Aorta (tissue), 5 donors: ENCODE data around the gene TAOK3. TPM values are rescaled to one million over a fixed set of nuclear protein-coding genes. Genes with fewer than 3 reads are reported as not detected.

Experiments used
- ATAC-seq: fragments of 200-7000 bp; cut with Tn5 transposase; one replicate; pipeline ENCODE4 v1.9.1; 2022; ENCODE audit warnings: moderate library complexity; ENCODE audit not compliant: low FRiP score
- DNase-seq, 2 donors: peaks; one replicate each; pipeline ENCODE4 v3.0.0-alpha.2; 2020
- H3K27ac ChIP-seq, 2 donors: one replicate each; pipeline ENCODE4 v1.5.1; 2013; ENCODE audit warnings: low read length in 2 of 2, mild to moderate bottlenecking in 2 of 2, moderate library complexity in 2 of 2, control low read depth in 1 of 2, inconsistent platforms in 1 of 2, low read depth in 1 of 2
- H3K27me3 ChIP-seq, 2 donors: one replicate each; pipeline ENCODE4 v1.6.1; 2013; ENCODE audit warnings: control low read depth in 1 of 2, low read length in 1 of 2, mild to moderate bottlenecking in 1 of 2, moderate library complexity in 1 of 2; ENCODE audit not compliant: insufficient read depth in 2 of 2, control insufficient read depth in 1 of 2
- H3K36me3 ChIP-seq, 2 donors: one replicate each; pipeline ENCODE4 v1.6.1; 2013; ENCODE audit warnings: control low read depth in 1 of 2, low read length in 1 of 2, mild to moderate bottlenecking in 1 of 2; ENCODE audit not compliant: insufficient read depth in 2 of 2, control insufficient read depth in 1 of 2
- H3K4me1 ChIP-seq, 2 donors: one replicate each; pipeline ENCODE4 v1.6.1; 2013; ENCODE audit warnings: low read length in 2 of 2, control low read depth in 1 of 2, mild to moderate bottlenecking in 1 of 2, moderate library complexity in 1 of 2; ENCODE audit not compliant: insufficient read depth in 2 of 2, control insufficient read depth in 1 of 2
- H3K4me3 ChIP-seq, 2 donors: one replicate each; pipeline ENCODE4 v1.5.1; 2013; ENCODE audit warnings: low read length in 2 of 2, control low read depth in 1 of 2, mild to moderate bottlenecking in 1 of 2
- H3K9me3 ChIP-seq: one replicate; pipeline ENCODE4 v1.6.1; 2013; ENCODE audit warnings: mild to moderate bottlenecking, low read length; ENCODE audit not compliant: control insufficient read depth
- WGBS, 2 donors: extraction: QIAGEN DNeasy Blood & Tissue Kit; methylation state at CpG; one replicate each; pipeline ENCODE4 v1.1.7; 2013; 5-methylcytosine and 5-hydroxymethylcytosine counted together
- intact Hi-C, 2 donors: fragments of 100-400 bp; cut with DNase I; formaldehyde crosslinking; loops; one replicate each; pipeline versions ENCODE4 v1.14.2 to v1.15.0; 2022
- polyA plus RNA-seq, 2 donors: library from polyadenylated mRNA; stranded (reverse); fragments of 200-250 nt; gene quantifications; one replicate each; pipeline ENCODE4 v1.2.3, GENCODE V29; 2013
- total RNA-seq, 2 donors: library from RNA; stranded (reverse); fragmentation: NEBNext Ultra II Directional; extraction: Animal tissue kit (Norgen Biotek cat#: 25700); gene quantifications; one replicate each; pipeline ENCODE4 v1.2.1, GENCODE V29; 2021
- donor health status: healthy with polysubstance abuse.
- donor health status: Bipolar disorder and iron deficiency.
- donor health status: DM: no; HTN: no; CAD: no.
- donor health status: DM: no; HTN: no; CAD: no.
- donor health status: DM: yes; HTN: yes; CAD: no.

Gene TAOK3
- total and polyA plus RNA-seq, 4 donors, result 14.9 to 45.4 (median 31.0) TPM

DNA sequence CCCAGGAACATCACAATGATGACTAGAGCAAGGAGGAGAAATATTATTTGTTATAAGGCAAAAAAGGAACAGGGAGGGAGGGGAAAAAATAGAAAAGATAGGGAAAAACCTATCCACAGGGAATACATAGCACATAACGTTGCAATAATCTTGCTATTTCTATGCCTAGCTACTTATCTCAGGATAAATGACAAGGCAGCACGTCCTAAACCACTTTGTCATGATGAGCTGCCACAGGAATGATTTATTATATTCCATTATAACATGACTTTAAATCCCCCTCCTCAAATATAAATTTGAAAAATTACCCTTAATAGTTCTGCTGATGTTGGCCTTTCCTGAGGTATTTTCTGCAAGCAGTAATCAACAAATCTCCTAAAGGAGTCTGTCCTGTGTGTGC lies 160.1 kb downstream of the TAOK3 start:
- intact Hi-C loops, result no loop called here
- H3K4me1 ChIP-seq, result no peaks in the 10 kb centered on the region
- no peak overlapping the region for H3K4me3 ChIP-seq
- H3K27ac ChIP-seq, result no peak overlapping the region
- WGBS, 2 donors, result 87 to 91% methylated on average over 2 of the region's 2 CpGs
- no peaks in the 10 kb centered on the region for H3K9me3 ChIP-seq
- no peak for ATAC-seq
- no peaks in the 10 kb centered on the region for H3K27me3 ChIP-seq
- H3K36me3 ChIP-seq, result peaks cover 0 to 2% of the 10 kb centered on the region in 2 donors
- DNase-seq, result no peak

DNA sequence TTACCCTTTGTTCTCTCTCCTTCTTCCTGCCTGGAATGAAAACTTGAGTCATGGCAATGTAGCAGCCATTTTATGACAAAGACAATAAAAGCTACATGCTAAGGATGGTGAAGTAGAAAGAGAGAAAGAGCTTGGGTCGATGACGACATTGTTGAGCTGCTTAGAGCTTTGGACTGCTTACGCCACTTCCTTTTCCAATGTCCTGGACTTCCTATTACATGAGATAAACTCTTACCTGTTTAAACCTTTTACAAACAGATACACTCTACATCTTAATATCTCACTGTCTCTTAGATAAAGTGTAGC lies 166.6 kb downstream of the TAOK3 start:
- H3K36me3 ChIP-seq, result peaks cover 0 to 1% of the 10 kb centered on the region in 2 donors
- H3K27me3 ChIP-seq, result no peaks in the 10 kb centered on the region
- DNase-seq (no peak), ATAC-seq (no peak)
- no peaks in the 10 kb centered on the region for H3K9me3 ChIP-seq
- WGBS, 2 donors, result 89 to 93% methylated on average over 3 of the region's 3 CpGs
- intact Hi-C loops, result no loop called here
- no peak overlapping the region for H3K27ac ChIP-seq
- H3K4me3 ChIP-seq, result no peak overlapping the region
- H3K4me1 ChIP-seq, result no peaks in the 10 kb centered on the region

DNA sequence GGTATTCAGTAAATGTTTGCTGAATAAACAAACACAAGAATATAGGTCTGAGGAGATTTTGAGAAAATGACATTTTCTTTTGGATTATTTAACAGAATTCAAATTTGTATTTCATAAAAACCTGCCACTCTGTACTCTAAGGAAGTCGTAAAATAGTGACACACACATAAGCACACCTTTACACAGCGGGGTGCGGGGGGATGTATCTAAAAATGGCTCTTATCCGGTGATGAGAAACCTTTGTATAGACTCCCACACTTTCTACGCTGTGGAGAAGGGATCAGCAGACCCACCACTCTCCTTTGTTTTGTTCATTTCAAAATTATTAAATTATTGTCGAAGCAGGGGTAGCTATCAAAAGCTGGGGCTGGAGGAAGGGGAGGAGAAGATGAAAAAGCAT lies 178.7 kb downstream of the TAOK3 start:
- no peak overlapping the region for H3K27ac ChIP-seq
- 95 to 96% methylated on average over 6 of the region's 6 CpGs for WGBS, 2 donors
- H3K36me3 ChIP-seq, result peaks cover 0 to 2% of the 10 kb centered on the region in 2 donors
- H3K9me3 ChIP-seq, result no peaks in the 10 kb centered on the region
- no peaks in the 10 kb centered on the region for H3K27me3 ChIP-seq
- no peak for DNase-seq
- H3K4me3 ChIP-seq, result no peak overlapping the region
- no peaks in the 10 kb centered on the region for H3K4me1 ChIP-seq
- intact Hi-C loops, result no loop called here
- no peak for ATAC-seq

DNA sequence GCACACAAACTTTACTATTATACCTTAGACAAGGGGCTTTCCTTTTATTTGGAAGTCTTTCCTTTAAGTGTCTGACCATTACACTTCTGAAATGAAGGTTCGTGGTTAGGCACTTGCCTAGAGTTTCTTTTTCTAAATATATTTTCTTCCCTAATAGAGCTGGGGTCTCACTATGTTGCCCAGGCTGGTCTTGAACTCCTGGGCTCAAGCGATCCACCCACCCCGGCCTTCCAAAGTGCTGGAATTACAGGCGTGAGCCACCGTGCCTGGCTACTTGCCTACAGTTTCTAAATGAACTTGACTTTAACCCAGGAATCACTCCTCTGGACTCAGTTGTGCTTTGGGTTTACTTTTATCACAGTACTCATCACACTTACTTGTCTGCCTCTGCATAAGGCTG lies 179.2 kb downstream of the TAOK3 start:
- 76 to 77% methylated on average over 5 of the region's 5 CpGs for WGBS, 2 donors
- DNase-seq (no peak), ATAC-seq (no peak)
- Histone ChIP-seq H3K27ac (no peak overlapping the region), H3K27me3 (no peaks in the 10 kb centered on the region), H3K36me3 (no peaks in the 10 kb centered on the region), H3K4me1 (no peaks in the 10 kb centered on the region), H3K4me3 (no peak overlapping the region), H3K9me3 (no peaks in the 10 kb centered on the region)
- intact Hi-C loops, result no loop called here

DNA sequence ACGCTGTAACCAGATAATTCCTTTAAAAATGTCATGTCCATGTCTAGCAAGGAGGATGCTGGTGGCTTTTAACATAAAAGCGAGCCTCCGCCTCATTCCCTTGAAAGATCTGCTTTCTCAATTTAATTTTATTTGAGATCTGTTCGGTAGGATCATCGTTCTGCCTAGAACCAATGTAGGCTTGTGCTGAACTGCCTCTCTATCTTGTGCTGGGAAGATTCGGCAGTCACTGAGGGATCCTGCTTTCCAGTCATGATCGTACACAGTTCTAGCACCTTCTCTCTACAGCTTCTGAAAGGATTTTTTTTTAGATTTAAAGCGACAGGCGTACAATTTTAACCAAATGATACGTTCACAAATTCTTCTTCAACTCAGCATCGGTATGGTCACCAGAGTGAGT lies 182.4 kb downstream of the TAOK3 start:
- peak; percentile 66 for ATAC-seq
- Histone ChIP-seq H3K9me3 (no peaks in the 10 kb centered on the region), H3K36me3 (no peaks in the 10 kb centered on the region), H3K27me3 (no peaks in the 10 kb centered on the region), H3K4me1 (peaks cover 0 to 3% of the 10 kb centered on the region in 2 donors), H3K27ac (peak overlapping the region; percentile 57 to 88), H3K4me3 (peak overlapping the region; percentile 39 to 98)
- DNase-seq, result no peak
- 5 to 6% methylated on average over 11 of the region's 11 CpGs for WGBS, 2 donors
- intact Hi-C loops, result no loop called here

DNA sequence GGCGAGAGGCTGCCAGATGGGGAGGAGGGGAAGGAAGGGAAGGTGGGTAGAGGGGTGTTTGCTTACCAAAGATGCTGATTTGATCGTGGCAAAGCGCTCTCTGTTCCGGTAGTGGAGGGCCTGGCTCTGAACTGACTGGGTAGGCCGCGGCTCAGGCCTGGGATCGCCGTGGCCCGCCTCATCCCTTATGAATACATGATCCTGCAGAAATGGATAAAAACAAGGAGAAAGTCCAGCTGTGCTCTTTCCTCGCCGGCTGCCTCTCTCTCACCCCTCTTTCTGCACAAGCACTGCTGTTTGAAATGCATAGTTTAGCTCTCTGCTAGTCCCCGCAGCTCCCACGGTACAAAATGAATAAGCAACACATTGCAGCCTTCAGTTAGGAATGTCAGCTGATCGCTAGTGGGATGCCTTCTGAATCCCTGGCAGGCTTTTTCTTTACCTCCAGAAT lies 182.9 kb downstream of the TAOK3 start:
- no peaks in the 10 kb centered on the region for H3K27me3 ChIP-seq
- H3K27ac ChIP-seq, result peak overlapping the region; percentile 1 to 71
- ATAC-seq (peak; percentile 84), DNase-seq (peak in 1 of 2 donors; percentile 73)
- H3K9me3 ChIP-seq, result no peaks in the 10 kb centered on the region
- WGBS, 2 donors, result 4 to 7% methylated on average over 14 of the region's 14 CpGs
- H3K4me3 ChIP-seq, result peak overlapping the region; percentile 39 to 98
- H3K4me1 ChIP-seq, result peaks cover 0 to 3% of the 10 kb centered on the region in 2 donors
- intact Hi-C loops, result no loop called here
- H3K36me3 ChIP-seq, result no peaks in the 10 kb centered on the region

DNA sequence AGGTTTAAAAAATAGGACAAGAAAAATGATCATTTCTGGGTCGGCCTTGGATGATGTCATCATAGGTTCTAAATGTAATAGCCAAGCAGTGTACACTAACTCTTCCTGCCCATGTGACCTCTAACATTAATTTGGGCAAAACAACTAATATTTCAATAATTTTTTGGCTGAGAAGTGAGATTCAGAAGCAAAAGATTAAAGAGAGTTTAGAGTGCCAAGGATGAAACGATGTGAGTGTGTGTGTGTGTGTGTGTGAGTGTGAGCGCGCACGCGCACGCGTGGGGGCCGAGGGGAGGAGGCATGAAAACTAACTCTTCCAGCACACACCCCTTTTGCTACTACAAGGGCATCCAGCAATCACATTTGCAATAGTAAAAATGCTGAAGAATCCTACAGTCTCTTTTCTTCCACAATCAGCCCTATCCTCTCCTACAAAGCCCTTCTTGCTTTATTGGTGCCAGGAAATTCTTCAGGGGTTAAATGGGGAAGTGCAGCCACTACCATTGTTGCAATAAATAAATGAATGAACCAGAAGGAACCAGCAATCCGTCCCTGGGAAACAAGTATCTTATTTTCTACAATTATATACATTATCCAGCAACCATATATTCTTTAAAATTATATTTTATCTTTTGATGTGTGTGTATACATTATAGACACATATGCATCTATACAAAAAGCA lies 183.9 kb downstream of the TAOK3 start:
- DNase-seq (peak in 1 of 2 donors; percentile 55), ATAC-seq (peak; percentile 88)
- intact Hi-C loops, result no loop called here

DNA sequence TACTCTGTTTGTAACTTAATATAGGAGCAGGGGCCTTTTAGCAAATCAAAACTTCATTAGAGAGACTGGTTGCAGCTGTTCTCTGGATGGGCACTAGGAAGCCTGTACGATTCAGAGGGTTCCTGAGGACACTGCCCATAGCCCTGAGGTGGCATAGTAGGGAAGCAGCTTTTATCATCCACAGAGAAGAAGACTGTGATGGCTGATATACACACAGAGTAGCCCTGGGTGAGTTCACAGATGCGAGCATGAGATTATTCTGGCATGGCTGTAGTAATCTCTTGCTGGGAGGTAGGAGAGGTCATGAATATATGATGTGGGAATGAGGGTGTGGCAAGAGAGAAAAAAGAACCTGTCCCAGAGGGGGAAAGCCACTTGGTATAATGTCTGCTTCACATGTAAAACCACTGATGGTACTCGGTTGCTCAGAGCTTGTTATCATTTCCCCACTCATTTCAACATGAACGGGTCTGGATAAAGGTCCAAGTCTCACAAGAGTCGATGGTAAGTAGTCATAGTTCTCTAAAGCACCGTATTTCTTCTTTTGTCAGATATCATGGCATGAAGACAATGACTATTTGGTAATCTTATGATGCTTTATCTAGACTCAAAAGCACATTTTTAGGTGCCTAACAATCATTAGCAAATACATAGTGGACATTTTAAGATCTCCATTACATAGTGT lies 184.8 kb downstream of the TAOK3 start:
- DNase-seq (no peak), ATAC-seq (no peak)
- 33 to 45% methylated on average over 6 of the region's 6 CpGs for WGBS, 2 donors
- Histone ChIP-seq H3K4me1 (peaks cover 0 to 3% of the 10 kb centered on the region in 2 donors), H3K4me3 (no peak overlapping the region), H3K27me3 (no peaks in the 10 kb centered on the region), H3K36me3 (no peaks in the 10 kb centered on the region), H3K9me3 (no peaks in the 10 kb centered on the region), H3K27ac (no peak overlapping the region)
- intact Hi-C loops, result no loop called here

More for the DNA sequence above, 183.9 kb downstream of the TAOK3 start:
- H3K27ac ChIP-seq, result peak overlapping the region in 1 of 2 donors; percentile 3
- WGBS, 2 donors, result 2 to 3% methylated on average over 10 of the region's 10 CpGs
- peak overlapping the region in 1 of 2 donors; percentile 9 for H3K4me3 ChIP-seq
- H3K9me3 ChIP-seq, result no peaks in the 10 kb centered on the region
- H3K27me3 ChIP-seq, result no peaks in the 10 kb centered on the region
- no peaks in the 10 kb centered on the region for H3K36me3 ChIP-seq
- peaks cover 0 to 3% of the 10 kb centered on the region in 2 donors for H3K4me1 ChIP-seq
